Mesenchymal stem cell (in vitro differentiated cells and primary cell): Measurements from ENCODE around the gene MAN1C1.
A peak's percentile ranks its signal among the peaks of the same experiment; 100 is the strongest.

ENCODE experiments used
- DNase-seq: peaks from one replicate; pipeline ENCODE4 v3.0.0-alpha.2; 2013
- H2AFZ ChIP-seq: one replicate; pipeline ENCODE4 v1.6.1; 2013; ENCODE audit warnings: low read depth, mild to moderate bottlenecking, control low read depth, inconsistent platforms, low read length, moderate library complexity
- H2AK5ac ChIP-seq: 2 replicates; pipeline ENCODE4 v1.6.1; 2013; ENCODE audit warnings: low read length, moderate library complexity, mild to moderate bottlenecking, inconsistent platforms; ENCODE audit not compliant: severe bottlenecking
- H2BK120ac ChIP-seq: one replicate; pipeline ENCODE4 v1.6.1; 2013; ENCODE audit warnings: low read depth, mild to moderate bottlenecking, inconsistent platforms, low read length, moderate library complexity
- H2BK12ac ChIP-seq, 2 experiments: one replicate each; pipeline ENCODE4 v1.6.1; 2013; ENCODE audit warnings: inconsistent platforms in 2 of 2, low read length in 2 of 2, mild to moderate bottlenecking in 2 of 2, moderate library complexity in 2 of 2, control low read depth in 1 of 2
- H2BK15ac ChIP-seq: one replicate; pipeline ENCODE4 v1.6.1; 2013; ENCODE audit warnings: mild to moderate bottlenecking, low read depth, inconsistent platforms; ENCODE audit not compliant: poor library complexity, severe bottlenecking
- H2BK5ac ChIP-seq: 2 replicates; pipeline ENCODE4 v1.6.1; 2013; ENCODE audit warnings: low read depth, mild to moderate bottlenecking, low read length, control low read depth, inconsistent platforms; ENCODE audit not compliant: poor library complexity, severe bottlenecking
- H3K14ac ChIP-seq, 2 experiments: one replicate each; pipeline ENCODE4 v1.6.1; 2013; ENCODE audit warnings: inconsistent platforms in 2 of 2, low read length in 2 of 2, control low read depth in 1 of 2, mild to moderate bottlenecking in 1 of 2, moderate library complexity in 1 of 2
- H3K18ac ChIP-seq, 2 experiments: one replicate each; pipeline ENCODE4 v1.6.1; 2013; ENCODE audit warnings: inconsistent platforms in 2 of 2, low read length in 2 of 2, control low read depth in 1 of 2, low read depth in 1 of 2, mild to moderate bottlenecking in 1 of 2
- H3K23ac ChIP-seq, 2 experiments: one replicate each; pipeline ENCODE4 v1.6.1; 2013; ENCODE audit warnings: inconsistent platforms in 2 of 2, low read length in 2 of 2, mild to moderate bottlenecking in 2 of 2, moderate library complexity in 2 of 2, control low read depth in 1 of 2
- H3K27ac ChIP-seq: 2 replicates; pipeline ENCODE4 v1.5.1; 2013; ENCODE audit warnings: mild to moderate bottlenecking, moderate library complexity, low read length, control low read depth, inconsistent platforms; ENCODE audit not compliant: poor library complexity, severe bottlenecking
- H3K27me3 ChIP-seq, 2 experiments: 2 replicates each; pipeline versions ENCODE4 v1.6.1 to v1.7.0; 2013; ENCODE audit warnings: low read length in 2 of 2, mild to moderate bottlenecking in 2 of 2, moderate library complexity in 2 of 2, control low read depth in 1 of 2, inconsistent platforms in 1 of 2; ENCODE audit not compliant: control insufficient read depth in 1 of 2, insufficient read depth in 1 of 2
- H3K36me3 ChIP-seq, 2 experiments: 2 replicates each; pipeline versions ENCODE4 v1.6.1 to v1.7.0; 2013; ENCODE audit warnings: low read length in 2 of 2, control low read depth in 1 of 2, inconsistent platforms in 1 of 2, low read depth in 1 of 2, mild to moderate bottlenecking in 1 of 2; ENCODE audit not compliant: insufficient read depth in 2 of 2, control insufficient read depth in 1 of 2
- H3K4ac ChIP-seq, 2 experiments: one replicate each; pipeline ENCODE4 v1.6.1; 2013; ENCODE audit warnings: inconsistent platforms in 2 of 2, low read length in 2 of 2, mild to moderate bottlenecking in 2 of 2, moderate library complexity in 2 of 2, control low read depth in 1 of 2, low read depth in 1 of 2
- H3K4me1 ChIP-seq: 2 replicates; pipeline ENCODE4 v1.6.1; 2013; ENCODE audit warnings: low read depth, low read length, control low read depth; ENCODE audit not compliant: control insufficient read depth, insufficient read depth
- H3K4me2 ChIP-seq: 2 replicates; pipeline ENCODE4 v1.6.1; 2013; ENCODE audit warnings: low read length, mild to moderate bottlenecking, inconsistent platforms; ENCODE audit not compliant: poor library complexity, severe bottlenecking
- H3K4me3 ChIP-seq, 2 experiments: 2 replicates each; pipeline versions ENCODE4 v1.5.1 to v1.7.0; 2013; ENCODE audit warnings: low read length in 2 of 2, mild to moderate bottlenecking in 2 of 2, control low read depth in 1 of 2, low read depth in 1 of 2; ENCODE audit not compliant: insufficient read depth in 1 of 2
- H3K79me1 ChIP-seq: replicated peaks from 2 replicates; pipeline ENCODE4 v1.6.1; 2013; ENCODE audit warnings: mild to moderate bottlenecking, control low read depth, low read length, inconsistent platforms; ENCODE audit not compliant: poor library complexity, severe bottlenecking
- H3K9ac ChIP-seq: 2 replicates; pipeline ENCODE4 v1.7.0; 2013; ENCODE audit warnings: mild to moderate bottlenecking, low read length, moderate library complexity
- H3K9me3 ChIP-seq: 2 replicates; pipeline ENCODE4 v1.7.0; 2013; ENCODE audit warnings: mild to moderate bottlenecking, low read length; ENCODE audit not compliant: control insufficient read depth
- H4K8ac ChIP-seq: one replicate; pipeline ENCODE4 v1.6.1; 2013; ENCODE audit warnings: inconsistent platforms, mild to moderate bottlenecking, low read length, moderate library complexity
- H4K91ac ChIP-seq: one replicate; pipeline ENCODE4 v1.6.1; 2013; ENCODE audit warnings: mild to moderate bottlenecking, low read length, inconsistent platforms
- WGBS: methylation state at CpG from one replicate; pipeline ENCODE4 v1.1.7; 2013; ENCODE audit warnings: mixed read lengths; 5-methylcytosine and 5-hydroxymethylcytosine counted together

MAN1C1 gene

DNA sequence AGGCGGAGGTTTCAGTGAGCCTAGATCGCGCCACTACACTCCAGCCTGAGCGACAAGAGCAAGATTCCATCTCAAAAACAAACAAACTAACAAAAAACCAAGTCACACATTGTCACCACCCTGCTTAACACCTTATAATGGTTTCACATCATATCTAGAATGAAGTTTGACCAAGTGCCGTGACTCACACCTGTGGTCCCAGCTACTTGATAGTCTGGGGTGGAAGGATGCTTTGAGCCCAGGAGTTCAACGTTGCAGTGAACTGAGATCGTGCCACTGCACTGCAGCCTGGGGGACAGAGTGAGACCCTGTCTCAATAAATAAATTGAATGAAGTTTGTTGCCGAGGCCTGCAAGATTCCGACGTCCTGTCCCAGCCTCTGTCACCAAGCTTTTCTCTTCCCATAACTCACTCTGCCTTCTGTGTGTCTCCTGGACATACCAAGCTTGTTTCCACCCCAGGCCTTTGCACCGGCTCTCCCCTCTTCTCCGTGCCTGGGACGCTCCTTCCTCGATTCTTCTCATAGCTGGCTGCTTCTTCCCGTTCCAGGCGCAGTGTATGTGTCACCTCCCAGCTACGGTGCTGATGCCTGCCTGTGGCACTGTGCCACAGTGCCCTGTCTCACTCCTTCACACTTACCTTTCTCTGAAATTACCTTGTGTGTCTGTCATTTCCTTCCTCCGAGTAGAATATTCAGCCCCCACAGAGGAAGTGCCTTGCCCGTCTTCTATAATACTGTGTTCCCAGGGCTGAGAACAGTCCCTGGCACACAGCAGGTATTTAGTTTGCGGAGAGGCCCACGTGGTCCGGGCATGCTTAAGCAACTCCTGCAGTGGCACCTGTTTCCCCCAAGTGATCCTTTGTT lies 179.6 kb downstream of the MAN1C1 start:
- H3K4me3 ChIP-seq = no peak overlapping the region
- H2BK120ac ChIP-seq = no peak overlapping the region
- H3K79me1 ChIP-seq = peaks cover 5% of the 10 kb centered on the region
- 86% methylated on average over 22 of the region's 22 CpGs for WGBS
- H2BK12ac ChIP-seq = peak overlapping the region in 1 of 2 experiments; percentile 45
- H4K8ac ChIP-seq = no peak overlapping the region
- peaks cover 0 to 6% of the 10 kb centered on the region in 2 experiments for H3K36me3 ChIP-seq
- H2BK5ac ChIP-seq = no peak overlapping the region
- H4K91ac ChIP-seq = no peak overlapping the region
- H2AK5ac ChIP-seq = no peak overlapping the region
- no peak overlapping the region for H3K4me2 ChIP-seq
- H3K4ac ChIP-seq = no peak overlapping the region
- H3K9ac ChIP-seq = peak overlapping the region; percentile 19
- no peak overlapping the region for H3K23ac ChIP-seq
- H3K27me3 ChIP-seq = peaks cover 0 to 5% of the 10 kb centered on the region in 2 experiments
- H2BK15ac ChIP-seq = no peak overlapping the region
- peak overlapping the region in 1 of 2 experiments; percentile 16 for H3K18ac ChIP-seq
- H3K27ac ChIP-seq = no peak overlapping the region
- DNase-seq = no peak
- H2AFZ ChIP-seq = no peak overlapping the region
- H3K4me1 ChIP-seq = peaks cover 17% of the 10 kb centered on the region
- H3K14ac ChIP-seq = peak overlapping the region in 1 of 2 experiments; percentile 61
- no peaks in the 10 kb centered on the region for H3K9me3 ChIP-seq

DNA sequence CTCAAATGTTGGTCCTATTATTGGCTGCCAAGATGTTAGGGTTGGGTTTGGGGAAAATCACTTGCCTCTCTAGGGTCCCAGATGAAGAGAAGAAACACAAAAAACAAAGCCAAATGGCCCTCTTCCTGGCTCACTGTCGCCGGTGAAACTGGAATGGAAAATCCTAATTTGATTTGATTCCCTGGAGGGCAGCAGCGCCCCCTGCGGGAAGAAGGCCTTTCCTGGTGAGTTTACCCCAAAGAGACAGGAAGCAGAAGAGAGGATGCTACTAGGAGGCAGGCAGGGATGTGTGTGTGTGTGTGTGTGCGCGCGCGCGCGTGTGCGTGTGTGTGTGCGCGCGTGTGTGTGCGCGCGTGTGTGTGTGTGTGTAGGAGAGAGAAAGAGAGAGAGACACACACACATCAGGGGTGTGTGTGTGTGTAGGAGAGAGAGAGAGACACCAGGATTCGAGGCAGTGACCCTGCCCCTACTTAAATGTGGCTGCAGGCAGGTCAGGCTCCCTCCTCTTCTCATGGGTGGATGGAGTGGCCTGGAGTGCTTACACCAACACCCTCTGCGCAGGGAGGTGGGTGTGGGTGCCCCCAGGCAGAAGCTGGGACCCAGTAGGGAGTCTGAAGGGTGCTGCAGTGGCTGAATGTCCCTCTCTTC lies 180.3 kb downstream of the MAN1C1 start:
- H3K14ac ChIP-seq = no peak overlapping the region
- no peak overlapping the region for H4K8ac ChIP-seq
- H3K27ac ChIP-seq = no peak overlapping the region
- peaks cover 17% of the 10 kb centered on the region for H3K4me1 ChIP-seq
- no peak overlapping the region for H4K91ac ChIP-seq
- H2AFZ ChIP-seq = no peak overlapping the region
- H3K4me2 ChIP-seq = no peak overlapping the region
- peak overlapping the region in 1 of 2 experiments; percentile 6 for H3K4ac ChIP-seq
- H2BK5ac ChIP-seq = no peak overlapping the region
- H3K9ac ChIP-seq = peak overlapping the region; percentile 19
- H3K23ac ChIP-seq = no peak overlapping the region
- peaks cover 0 to 2% of the 10 kb centered on the region in 2 experiments for H3K36me3 ChIP-seq
- H3K4me3 ChIP-seq = no peak overlapping the region
- no peak overlapping the region for H2AK5ac ChIP-seq
- peaks cover 8% of the 10 kb centered on the region for H3K79me1 ChIP-seq
- peak overlapping the region in 1 of 2 experiments; percentile 58 for H3K18ac ChIP-seq
- 3% methylated on average over 19 of the region's 19 CpGs for WGBS
- no peak overlapping the region for H2BK120ac ChIP-seq
- peak; percentile 75 for DNase-seq
- peak overlapping the region in 1 of 2 experiments; percentile 57 for H2BK12ac ChIP-seq
- no peak overlapping the region for H2BK15ac ChIP-seq
- no peaks in the 10 kb centered on the region for H3K27me3 ChIP-seq
- H3K9me3 ChIP-seq = no peaks in the 10 kb centered on the region

DNA sequence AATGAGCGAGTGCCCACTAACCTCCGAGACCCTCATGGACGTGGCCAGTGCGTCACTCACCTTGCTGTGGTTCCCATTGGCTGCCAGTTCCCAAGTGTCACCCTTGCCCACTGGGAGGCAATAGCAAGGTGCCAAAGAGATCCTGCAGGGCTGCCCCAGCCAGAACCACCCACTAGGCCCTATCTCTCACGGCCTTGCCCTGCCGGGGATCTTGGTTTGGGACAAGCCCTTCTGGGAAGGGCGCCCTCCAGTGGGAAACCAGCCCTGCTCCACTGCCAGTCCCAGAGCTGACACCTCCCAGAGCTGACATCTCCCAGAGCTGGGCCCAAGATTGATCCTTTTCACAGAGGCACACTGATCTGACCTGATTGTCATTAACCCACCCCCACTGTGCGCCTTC lies 181.3 kb downstream of the MAN1C1 start:
- no peak overlapping the region for H2BK5ac ChIP-seq
- H3K36me3 ChIP-seq = peaks cover 0 to 7% of the 10 kb centered on the region in 2 experiments
- no peak overlapping the region for H3K14ac ChIP-seq
- peaks cover 17% of the 10 kb centered on the region for H3K4me1 ChIP-seq
- H2BK15ac ChIP-seq = no peak overlapping the region
- no peak overlapping the region for H3K23ac ChIP-seq
- H3K79me1 ChIP-seq = peaks cover 10% of the 10 kb centered on the region
- peak overlapping the region; percentile 16 for H4K91ac ChIP-seq
- no peak overlapping the region for H3K9ac ChIP-seq
- H3K4ac ChIP-seq = no peak overlapping the region
- no peak overlapping the region for H4K8ac ChIP-seq
- H2BK12ac ChIP-seq = peak overlapping the region; percentile 61 to 70
- no peak overlapping the region for H3K4me3 ChIP-seq
- H2BK120ac ChIP-seq = no peak overlapping the region
- H3K9me3 ChIP-seq = no peaks in the 10 kb centered on the region
- H2AK5ac ChIP-seq = no peak overlapping the region
- no peak overlapping the region for H2AFZ ChIP-seq
- 61% methylated on average over 8 of the region's 8 CpGs for WGBS
- H3K27ac ChIP-seq = no peak overlapping the region
- H3K27me3 ChIP-seq = no peaks in the 10 kb centered on the region
- H3K4me2 ChIP-seq = no peak overlapping the region
- DNase-seq = peak; percentile 52
- peak overlapping the region in 1 of 2 experiments; percentile 6 for H3K18ac ChIP-seq
